ENCODE measurements around the gene UGT1A7.

UGT1A7 gene

GRCh38 chr2:233793465-233794127 is 111.9 kb downstream of the UGT1A7 start:
- Histone ChIP-seq H2AFZ (ENCODE audit: low read length) (no peak overlapping the region), H3K9me2 (replicated peaks; ENCODE audit: low read depth, low read length) (no peaks in the 10 kb centered on the region), H3K4me2 (ENCODE audit: low read depth, low read length, poor library complexity, severe bottlenecking) (no peak overlapping the region), H3K4me1 (ENCODE audit: insufficient read depth, low read length, poor library complexity, severe bottlenecking) (no peaks in the 10 kb centered on the region), H3K36me3 (ENCODE audit: insufficient read depth, low read length) (no peaks in the 10 kb centered on the region), H3K9me3 (ENCODE audit: insufficient read depth, low read depth, low read length) (no peaks in the 10 kb centered on the region), H3K27me3 (ENCODE audit: insufficient read depth, low read length, poor library complexity, severe bottlenecking) (no peaks in the 10 kb centered on the region), H3K4me3 (ENCODE audit: low read length, poor library complexity, severe bottlenecking) (no peak overlapping the region), H3F3A (ENCODE audit: low read depth) (no peaks in the 10 kb centered on the region), H4K20me1 (ENCODE audit: insufficient read depth, low read length, poor library complexity, severe bottlenecking) (no peaks in the 10 kb centered on the region), H3K79me2 (ENCODE audit: insufficient read depth, low read length) (no peaks in the 10 kb centered on the region), H3K9ac (ENCODE audit: low read depth, low read length, poor library complexity, severe bottlenecking) (no peak overlapping the region)
- no peak for TF ChIP-seq EZH2phosphoT487 (IDR thresholded peaks at IDR 0.05; ENCODE audit: borderline replicate concordance)

- TF ChIP-seq CTCF (conservative IDR thresholded peaks at IDR 0.05; ENCODE audit: low read length) = no peak
- no peak for TF ChIP-seq EZH2phosphoT487 (IDR thresholded peaks at IDR 0.05; ENCODE audit: borderline replicate concordance)
- Histone ChIP-seq H3K9me2 (replicated peaks; ENCODE audit: low read depth, low read length) (no peaks in the 10 kb centered on the region), H3K36me3 (ENCODE audit: insufficient read depth, low read length) (no peaks in the 10 kb centered on the region), H2AFZ (ENCODE audit: low read length) (no peak overlapping the region), H3K4me1 (ENCODE audit: insufficient read depth, low read length, poor library complexity, severe bottlenecking) (no peaks in the 10 kb centered on the region), H3K9me3 (ENCODE audit: insufficient read depth, low read depth, low read length) (no peaks in the 10 kb centered on the region), H4K20me1 (ENCODE audit: insufficient read depth, low read length, poor library complexity, severe bottlenecking) (no peaks in the 10 kb centered on the region), H3K4me3 (ENCODE audit: low read length, poor library complexity, severe bottlenecking) (no peak overlapping the region), H3K79me2 (ENCODE audit: insufficient read depth, low read length) (no peaks in the 10 kb centered on the region), H3F3A (ENCODE audit: low read depth) (no peaks in the 10 kb centered on the region), H3K9ac (ENCODE audit: low read depth, low read length, poor library complexity, severe bottlenecking) (no peak overlapping the region), H3K4me2 (ENCODE audit: low read depth, low read length, poor library complexity, severe bottlenecking) (no peak overlapping the region), H3K27me3 (ENCODE audit: insufficient read depth, low read length, poor library complexity, severe bottlenecking) (no peaks in the 10 kb centered on the region)
These were observed 112.5 kb downstream of the UGT1A7 start for GRCh38 chr2:233794128-233794658.

- no peaks in the 10 kb centered on the region for H3K9me2 ChIP-seq (replicated peaks; ENCODE audit: low read depth, low read length)
- no peak overlapping the region for H3K4me3 ChIP-seq (ENCODE audit: low read length, poor library complexity, severe bottlenecking)
- no peak overlapping the region for H3K9ac ChIP-seq (ENCODE audit: low read depth, low read length, poor library complexity, severe bottlenecking)
- H3K36me3 ChIP-seq (ENCODE audit: insufficient read depth, low read length) = no peaks in the 10 kb centered on the region
- no peaks in the 10 kb centered on the region for H3F3A ChIP-seq (ENCODE audit: low read depth)
- H3K4me2 ChIP-seq (ENCODE audit: low read depth, low read length, poor library complexity, severe bottlenecking) = no peak overlapping the region
- no peaks in the 10 kb centered on the region for H3K79me2 ChIP-seq (ENCODE audit: insufficient read depth, low read length)
- no peaks in the 10 kb centered on the region for H3K9me3 ChIP-seq (ENCODE audit: insufficient read depth, low read depth, low read length)
- no peaks in the 10 kb centered on the region for H4K20me1 ChIP-seq (ENCODE audit: insufficient read depth, low read length, poor library complexity, severe bottlenecking)
- H2AFZ ChIP-seq (ENCODE audit: low read length) = no peak overlapping the region
- no peak for TF ChIP-seq EZH2phosphoT487 (IDR thresholded peaks at IDR 0.05; ENCODE audit: borderline replicate concordance)
- TF ChIP-seq CTCF (conservative IDR thresholded peaks at IDR 0.05; ENCODE audit: low read length) = no peak
- no peaks in the 10 kb centered on the region for H3K27me3 ChIP-seq (ENCODE audit: insufficient read depth, low read length, poor library complexity, severe bottlenecking)
- no peaks in the 10 kb centered on the region for H3K4me1 ChIP-seq (ENCODE audit: insufficient read depth, low read length, poor library complexity, severe bottlenecking)
These were observed 114.1 kb downstream of the UGT1A7 start for GRCh38 chr2:233795735-233796171.

- H3K9ac ChIP-seq (ENCODE audit: low read depth, low read length, poor library complexity, severe bottlenecking) = no peak overlapping the region
- TF ChIP-seq CTCF (conservative IDR thresholded peaks at IDR 0.05; ENCODE audit: low read length) = no peak
- no peak for TF ChIP-seq EZH2phosphoT487 (IDR thresholded peaks at IDR 0.05; ENCODE audit: borderline replicate concordance)
- no peaks in the 10 kb centered on the region for H3K9me2 ChIP-seq (replicated peaks; ENCODE audit: low read depth, low read length)
- H3K27me3 ChIP-seq (ENCODE audit: insufficient read depth, low read length, poor library complexity, severe bottlenecking) = no peaks in the 10 kb centered on the region
- no peaks in the 10 kb centered on the region for H3F3A ChIP-seq (ENCODE audit: low read depth)
- no peaks in the 10 kb centered on the region for H4K20me1 ChIP-seq (ENCODE audit: insufficient read depth, low read length, poor library complexity, severe bottlenecking)
- H3K79me2 ChIP-seq (ENCODE audit: insufficient read depth, low read length) = no peaks in the 10 kb centered on the region
- no peak overlapping the region for H2AFZ ChIP-seq (ENCODE audit: low read length)
- no peaks in the 10 kb centered on the region for H3K4me1 ChIP-seq (ENCODE audit: insufficient read depth, low read length, poor library complexity, severe bottlenecking)
- no peaks in the 10 kb centered on the region for H3K36me3 ChIP-seq (ENCODE audit: insufficient read depth, low read length)
- H3K4me3 ChIP-seq (ENCODE audit: low read length, poor library complexity, severe bottlenecking) = no peak overlapping the region
- H3K4me2 ChIP-seq (ENCODE audit: low read depth, low read length, poor library complexity, severe bottlenecking) = no peak overlapping the region
- H3K9me3 ChIP-seq (ENCODE audit: insufficient read depth, low read depth, low read length) = no peaks in the 10 kb centered on the region
These were observed 114.6 kb downstream of the UGT1A7 start for GRCh38 chr2:233796254-233796653.

All from Loucy (cell line).